ENCODE results near the gene PATJ.

DNA sequence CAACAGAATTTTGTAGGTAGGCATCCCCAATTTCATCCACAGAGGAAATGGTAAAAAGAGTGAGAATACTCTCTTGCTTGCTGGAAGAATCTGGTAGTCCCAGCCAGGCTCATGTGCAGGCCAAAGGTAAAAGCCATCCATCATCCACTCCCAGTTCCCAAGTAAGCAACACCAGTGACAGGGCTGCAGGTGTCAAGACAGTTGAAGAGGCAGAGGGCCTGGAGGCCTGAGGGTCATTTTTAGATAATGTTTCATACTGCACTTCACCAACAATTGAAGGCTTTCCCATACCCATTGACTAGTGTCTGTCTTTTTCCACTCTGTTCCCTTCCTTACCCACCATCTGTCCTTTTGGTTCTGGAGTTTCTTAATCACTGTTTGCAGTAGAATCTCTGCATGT, 310.7 kb downstream of the PATJ start:
- TF ChIP-seq, protein P1, sequence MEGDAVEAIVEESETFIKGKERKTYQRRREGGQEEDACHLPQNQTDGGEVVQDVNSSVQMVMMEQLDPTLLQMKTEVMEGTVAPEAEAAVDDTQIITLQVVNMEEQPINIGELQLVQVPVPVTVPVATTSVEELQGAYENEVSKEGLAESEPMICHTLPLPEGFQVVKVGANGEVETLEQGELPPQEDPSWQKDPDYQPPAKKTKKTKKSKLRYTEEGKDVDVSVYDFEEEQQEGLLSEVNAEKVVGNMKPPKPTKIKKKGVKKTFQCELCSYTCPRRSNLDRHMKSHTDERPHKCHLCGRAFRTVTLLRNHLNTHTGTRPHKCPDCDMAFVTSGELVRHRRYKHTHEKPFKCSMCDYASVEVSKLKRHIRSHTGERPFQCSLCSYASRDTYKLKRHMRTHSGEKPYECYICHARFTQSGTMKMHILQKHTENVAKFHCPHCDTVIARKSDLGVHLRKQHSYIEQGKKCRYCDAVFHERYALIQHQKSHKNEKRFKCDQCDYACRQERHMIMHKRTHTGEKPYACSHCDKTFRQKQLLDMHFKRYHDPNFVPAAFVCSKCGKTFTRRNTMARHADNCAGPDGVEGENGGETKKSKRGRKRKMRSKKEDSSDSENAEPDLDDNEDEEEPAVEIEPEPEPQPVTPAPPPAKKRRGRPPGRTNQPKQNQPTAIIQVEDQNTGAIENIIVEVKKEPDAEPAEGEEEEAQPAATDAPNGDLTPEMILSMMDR (IDR thresholded peaks at IDR 0.05; ENCODE audit: borderline replicate concordance, extremely low read depth, low read length, poor library complexity, severe bottlenecking) = no peak
- no peak for TF ChIP-seq EZH2 (IDR thresholded peaks at IDR 0.05; ENCODE audit: borderline replicate concordance, low read depth, low read length, severe bottlenecking)

Measured in DND-41 (cell line).